ENCODE results near the gene LPIN1.

LPIN1 gene

GRCh38 chr2:11771971-11772615 is 25.7 kb downstream of the LPIN1 start:
- H3K27ac ChIP-seq, result no peak overlapping the region
- H3K9me3 ChIP-seq (ENCODE audit: severe bottlenecking), result no peaks in the 10 kb centered on the region
- H3K4me3 ChIP-seq (ENCODE audit: low read depth, low read length), result no peak overlapping the region
- TF ChIP-seq CTCF (IDR thresholded peaks at IDR 0.05; ENCODE audit: low read depth, low read length), result no peak
- H3K36me3 ChIP-seq, result peaks cover 87% of the 10 kb centered on the region
- no peak for DNase-seq
- no peaks in the 10 kb centered on the region for H3K27me3 ChIP-seq (ENCODE audit: insufficient read depth, low read depth, severe bottlenecking)

- H3K4me3 ChIP-seq (ENCODE audit: low read depth, low read length), result no peak overlapping the region
- no peaks in the 10 kb centered on the region for H3K27me3 ChIP-seq (ENCODE audit: insufficient read depth, low read depth, severe bottlenecking)
- no peak for DNase-seq
- no peak overlapping the region for H3K27ac ChIP-seq
- H3K36me3 ChIP-seq, result peaks cover 81% of the 10 kb centered on the region
- no peaks in the 10 kb centered on the region for H3K9me3 ChIP-seq (ENCODE audit: severe bottlenecking)
- TF ChIP-seq CTCF (IDR thresholded peaks at IDR 0.05; ENCODE audit: low read depth, low read length), result no peak
These were observed 26.7 kb downstream of the LPIN1 start for GRCh38 chr2:11773111-11773510.

GRCh38 chr2:11773747-11774525 is 27.5 kb downstream of the LPIN1 start:
- Histone ChIP-seq H3K27me3 (ENCODE audit: insufficient read depth, low read depth, severe bottlenecking) (no peaks in the 10 kb centered on the region), H3K36me3 (peaks cover 74% of the 10 kb centered on the region)
- no peak for DNase-seq

GRCh38 chr2:11774600-11774999 is 28.2 kb downstream of the LPIN1 start:
- no peak overlapping the region for H3K27ac ChIP-seq
- H3K27me3 ChIP-seq (ENCODE audit: insufficient read depth, low read depth, severe bottlenecking), result no peaks in the 10 kb centered on the region
- H3K9me3 ChIP-seq (ENCODE audit: severe bottlenecking), result no peaks in the 10 kb centered on the region
- no peak overlapping the region for H3K4me3 ChIP-seq (ENCODE audit: low read depth, low read length)
- no peak for TF ChIP-seq CTCF (IDR thresholded peaks at IDR 0.05; ENCODE audit: low read depth, low read length)
- H3K36me3 ChIP-seq, result peaks cover 70% of the 10 kb centered on the region
- no peak for DNase-seq

More at GRCh38 chr2:11773747-11774525, 27.5 kb downstream of the LPIN1 start:
- H3K27ac ChIP-seq, result no peak overlapping the region
- TF ChIP-seq CTCF (IDR thresholded peaks at IDR 0.05; ENCODE audit: low read depth, low read length), result no peak
- H3K9me3 ChIP-seq (ENCODE audit: severe bottlenecking), result no peaks in the 10 kb centered on the region
- no peak overlapping the region for H3K4me3 ChIP-seq (ENCODE audit: low read depth, low read length)

GRCh38 chr2:11775384-11775783 is 29.0 kb downstream of the LPIN1 start:
- H3K27ac ChIP-seq, result no peak overlapping the region
- H3K27me3 ChIP-seq (ENCODE audit: insufficient read depth, low read depth, severe bottlenecking), result no peaks in the 10 kb centered on the region
- no peak for TF ChIP-seq CTCF (IDR thresholded peaks at IDR 0.05; ENCODE audit: low read depth, low read length)
- no peak for DNase-seq
- no peak overlapping the region for H3K4me3 ChIP-seq (ENCODE audit: low read depth, low read length)
- no peaks in the 10 kb centered on the region for H3K9me3 ChIP-seq (ENCODE audit: severe bottlenecking)
- peaks cover 72% of the 10 kb centered on the region for H3K36me3 ChIP-seq
